ENCODE measurements around the gene HOXD11.

DNA sequence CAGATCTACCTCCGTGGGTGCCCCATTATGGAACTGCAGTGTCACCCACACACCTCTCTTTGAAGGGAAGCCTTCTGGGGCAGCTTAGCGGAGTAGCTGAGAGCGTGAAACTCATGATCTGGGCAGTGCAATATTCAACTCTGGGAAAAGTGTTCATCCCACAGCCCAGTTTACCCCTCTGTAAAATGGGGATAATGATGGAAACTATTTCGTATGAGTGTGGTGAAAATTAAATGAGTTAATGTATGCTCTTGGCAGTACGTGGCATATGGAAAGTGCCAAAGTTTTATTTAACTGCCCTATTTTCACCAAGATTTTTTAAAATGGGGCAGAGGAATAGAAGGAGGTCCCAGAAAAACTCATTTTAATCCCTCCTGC is 34.8 kb upstream of the HOXD11 start:
- TF ChIP-seq CTCF (IDR thresholded peaks at IDR 0.05; ENCODE audit: low read depth, low read length, poor library complexity, severe bottlenecking): no peak
- TF ChIP-seq EZH2phosphoT487 (IDR thresholded peaks at IDR 0.05; ENCODE audit: borderline replicate concordance, low read length): no peak

Measured in DOHH2 (cell line).